ENCODE measurements around the gene HOXD11.

Gene HOXD11

GRCh38 chr2:176134035-176134434 is 27.0 kb downstream of the HOXD11 start:
- H3K4me1 ChIP-seq (ENCODE audit: low read length) = no peaks in the 10 kb centered on the region
- no peak overlapping the region for H2AFZ ChIP-seq (ENCODE audit: low read depth, low read length)
- H3K4me2 ChIP-seq (ENCODE audit: low read length) = no peak overlapping the region
- no peaks in the 10 kb centered on the region for H3K79me2 ChIP-seq (ENCODE audit: low read length)
- no peaks in the 10 kb centered on the region for H4K20me1 ChIP-seq (ENCODE audit: insufficient read depth, low read length)
- H3K36me3 ChIP-seq (replicated peaks; ENCODE audit: low read depth, low read length) = no peaks in the 10 kb centered on the region
- no peaks in the 10 kb centered on the region for H3K9me3 ChIP-seq (ENCODE audit: insufficient read depth, low read length)
- no peak for TF ChIP-seq CTCF (IDR thresholded peaks at IDR 0.05; ENCODE audit: low read depth, low read length)
- H3K27ac ChIP-seq (ENCODE audit: low read length) = no peak overlapping the region
- no peak overlapping the region for H3K4me3 ChIP-seq (ENCODE audit: low read length)
- H3K27me3 ChIP-seq (ENCODE audit: low read depth, low read length) = no peaks in the 10 kb centered on the region
- H3K9ac ChIP-seq (ENCODE audit: low read length) = no peak overlapping the region

- no peak overlapping the region for H2AFZ ChIP-seq (ENCODE audit: low read depth, low read length)
- no peak overlapping the region for H3K4me3 ChIP-seq (ENCODE audit: low read length)
- H3K9ac ChIP-seq (ENCODE audit: low read length) = no peak overlapping the region
- H3K9me3 ChIP-seq (ENCODE audit: insufficient read depth, low read length) = no peaks in the 10 kb centered on the region
- no peaks in the 10 kb centered on the region for H3K79me2 ChIP-seq (ENCODE audit: low read length)
- no peaks in the 10 kb centered on the region for H3K4me1 ChIP-seq (ENCODE audit: low read length)
- no peaks in the 10 kb centered on the region for H4K20me1 ChIP-seq (ENCODE audit: insufficient read depth, low read length)
- no peaks in the 10 kb centered on the region for H3K27me3 ChIP-seq (ENCODE audit: low read depth, low read length)
- no peak overlapping the region for H3K4me2 ChIP-seq (ENCODE audit: low read length)
- TF ChIP-seq CTCF (IDR thresholded peaks at IDR 0.05; ENCODE audit: low read depth, low read length) (no peak; the same call in 1 of the 2 replicates), EZH2phosphoT487 (IDR thresholded peaks at IDR 0.05; ENCODE audit: low read depth) (no peak)
- H3K27ac ChIP-seq (ENCODE audit: low read length) = no peak overlapping the region
- no peaks in the 10 kb centered on the region for H3K36me3 ChIP-seq (replicated peaks; ENCODE audit: low read depth, low read length)
Measured at GRCh38 chr2:176135035-176135440, 28.0 kb downstream of the HOXD11 start.

GRCh38 chr2:176136374-176137251 is 29.5 kb downstream of the HOXD11 start:
- Histone ChIP-seq H3K4me3 (ENCODE audit: low read length) (no peak overlapping the region), H3K36me3 (replicated peaks; ENCODE audit: low read depth, low read length) (no peaks in the 10 kb centered on the region)

More at GRCh38 chr2:176136374-176137251, 29.5 kb downstream of the HOXD11 start:
- H3K4me2 ChIP-seq (ENCODE audit: low read length) = no peak overlapping the region
- TF ChIP-seq CTCF (IDR thresholded peaks at IDR 0.05; ENCODE audit: low read depth, low read length) = no peak
- TF ChIP-seq EZH2phosphoT487 (IDR thresholded peaks at IDR 0.05; ENCODE audit: low read depth) = no peak
- H3K79me2 ChIP-seq (ENCODE audit: low read length) = no peaks in the 10 kb centered on the region
- H4K20me1 ChIP-seq (ENCODE audit: insufficient read depth, low read length) = no peaks in the 10 kb centered on the region
- H3K27me3 ChIP-seq (ENCODE audit: low read depth, low read length) = no peaks in the 10 kb centered on the region
- no peak overlapping the region for H3K27ac ChIP-seq (ENCODE audit: low read length)
- H3K9me3 ChIP-seq (ENCODE audit: insufficient read depth, low read length) = no peaks in the 10 kb centered on the region
- 0 out of 2 replicates have a peak, but pooled peaks cover 5% of the 10 kb centered on the region for H3K4me1 ChIP-seq (ENCODE audit: low read length)
- H2AFZ ChIP-seq (ENCODE audit: low read depth, low read length) = no peak overlapping the region
- no peak overlapping the region for H3K9ac ChIP-seq (ENCODE audit: low read length)
